TTC549 (cell line): ENCODE data around the gene CBX2.

ENCODE experiments used
- FAIRE-seq: peaks from 2 replicates; lab custom pipeline; 2012; peaks lifted over from hg19 to GRCh38; lab: Jason Lieb, UNC

CBX2 gene

DNA sequence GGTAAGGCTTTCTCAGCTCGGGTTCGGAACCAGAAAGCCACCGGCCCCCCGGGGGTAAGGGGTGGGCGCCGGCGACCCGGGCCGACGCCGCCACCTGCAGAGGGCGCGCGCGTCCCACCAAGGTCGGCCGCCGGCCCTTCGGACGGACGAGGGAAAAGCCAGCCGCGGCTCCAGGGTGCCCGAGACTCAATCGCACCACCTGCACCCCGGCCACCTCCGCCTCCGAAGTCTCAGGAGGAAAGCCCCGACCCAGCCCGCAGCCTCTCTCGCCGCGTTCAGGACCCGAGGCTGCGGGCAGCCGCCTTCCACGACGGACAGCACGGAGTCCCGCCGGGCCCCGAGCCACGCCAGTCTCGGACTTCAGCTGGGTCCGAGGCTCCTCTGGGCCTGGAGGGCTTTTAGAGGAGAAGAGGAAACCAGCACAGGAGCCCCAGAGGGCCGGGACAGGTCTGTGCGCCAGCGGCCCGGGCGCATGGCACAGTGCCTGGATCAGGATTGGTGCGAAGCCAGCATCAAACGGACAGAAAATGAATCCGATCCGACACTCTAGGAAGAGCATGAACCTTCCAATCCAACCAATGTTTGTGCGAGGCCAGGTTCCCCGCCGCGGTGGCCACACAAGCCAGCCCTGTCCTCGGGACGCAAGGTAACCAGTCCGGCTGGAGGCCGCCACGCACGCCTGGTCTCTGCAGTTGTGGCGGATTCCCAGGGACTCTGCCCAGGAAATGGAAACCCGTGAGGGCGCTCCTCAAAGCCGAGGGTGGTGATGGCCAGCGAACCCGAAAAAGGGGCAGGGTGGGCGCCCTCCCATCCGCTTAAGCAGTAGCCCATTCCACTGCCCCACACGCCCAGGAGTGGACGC, 12.2 kb downstream of the CBX2 start:
- FAIRE-seq = no peak

DNA sequence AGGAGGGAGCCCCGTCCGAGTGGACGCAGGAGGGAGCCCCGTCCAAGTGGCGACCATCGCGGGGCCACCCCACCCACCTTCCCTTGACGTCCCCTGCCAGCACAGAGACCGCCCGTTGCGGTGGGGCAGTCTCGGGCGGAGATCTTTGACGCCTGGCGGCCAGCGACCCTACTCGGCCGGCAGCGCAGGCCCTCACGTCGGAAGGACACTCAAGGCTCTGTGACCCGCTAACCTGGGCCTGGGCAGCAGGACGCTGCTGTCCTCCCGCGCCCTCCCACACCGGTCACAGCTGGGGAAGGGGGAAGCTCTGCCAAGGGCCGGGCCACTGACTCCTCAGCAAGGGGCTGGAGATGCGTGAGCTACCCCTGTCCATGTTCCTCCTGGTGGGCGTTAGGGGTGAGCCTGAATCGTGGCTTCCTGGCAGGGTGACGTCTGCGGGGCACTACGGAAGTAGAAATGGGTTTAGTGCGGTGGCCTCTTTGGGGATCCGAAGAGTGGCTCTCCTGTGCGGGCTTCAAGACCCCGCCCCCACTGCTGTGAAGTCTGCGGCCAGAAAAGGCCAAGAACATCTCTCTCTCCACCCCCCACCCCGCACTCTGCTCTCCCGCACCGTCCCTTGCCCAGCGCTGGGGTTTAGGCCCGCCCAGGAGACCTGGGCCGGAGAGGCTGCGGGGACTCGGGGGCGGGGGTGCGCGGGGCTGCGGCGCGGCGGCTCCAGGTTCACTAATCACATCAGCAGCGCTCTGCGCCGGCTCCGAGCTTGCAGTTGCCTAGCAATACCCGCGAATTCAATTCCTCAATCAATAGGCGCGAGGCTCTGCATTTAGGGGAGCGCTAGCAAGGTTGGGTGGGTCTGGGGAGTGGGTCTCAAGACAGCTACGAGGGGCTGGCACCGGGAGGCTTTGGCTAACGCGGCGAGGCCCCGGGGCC, 13.1 kb downstream of the CBX2 start:
- no peak for FAIRE-seq

GRCh38 chr17:79791735-79792161, 13.8 kb downstream of the CBX2 start:
- no peak for FAIRE-seq

- FAIRE-seq = no peak
These were observed 14.5 kb downstream of the CBX2 start for GRCh38 chr17:79792341-79792871.

DNA sequence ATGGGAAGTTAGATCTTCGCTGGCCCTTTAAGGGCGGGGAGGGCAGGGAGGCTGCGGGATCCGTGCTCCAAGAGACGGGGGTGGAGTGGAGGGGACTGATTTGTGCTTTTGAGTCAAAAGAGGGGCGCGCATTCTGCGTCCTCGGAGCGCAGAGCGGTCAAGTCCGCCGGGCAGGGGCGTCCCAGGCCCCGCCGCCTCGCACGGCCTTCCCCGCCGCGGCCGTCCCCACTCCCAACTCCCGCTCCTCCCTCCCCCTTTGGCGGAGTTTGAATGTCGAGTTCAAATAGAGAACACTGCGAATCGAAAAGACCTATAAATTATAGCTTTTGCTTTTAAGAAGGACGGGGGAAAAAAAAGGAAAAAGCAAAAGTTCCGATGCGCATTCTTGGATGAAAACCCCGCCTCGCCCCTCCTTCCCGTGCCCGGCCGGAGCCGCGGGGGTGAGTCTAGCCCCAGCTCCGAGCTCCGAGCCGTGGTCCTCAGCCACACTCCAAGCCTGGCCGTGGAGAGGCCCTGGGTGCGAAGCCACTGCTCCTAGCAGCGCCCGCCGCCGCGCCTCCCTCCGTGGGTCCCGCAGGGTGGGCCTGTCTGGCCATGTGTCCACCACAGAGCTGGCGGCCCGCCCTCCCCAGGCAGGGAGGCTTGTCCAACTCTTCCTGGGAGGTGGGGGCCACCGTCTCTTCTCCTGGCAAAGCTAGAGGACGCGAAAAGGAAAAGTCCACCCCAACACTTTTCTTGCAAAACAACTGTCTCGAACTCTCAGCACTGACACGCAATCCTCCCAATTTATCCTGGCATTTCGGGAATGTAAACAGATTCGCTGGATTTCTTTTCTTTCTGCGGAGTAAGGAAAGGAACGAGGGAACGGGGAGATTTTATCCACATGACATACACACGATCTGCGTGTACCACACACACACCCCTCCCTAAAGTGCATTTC, 15.3 kb downstream of the CBX2 start:
- no peak for FAIRE-seq

DNA sequence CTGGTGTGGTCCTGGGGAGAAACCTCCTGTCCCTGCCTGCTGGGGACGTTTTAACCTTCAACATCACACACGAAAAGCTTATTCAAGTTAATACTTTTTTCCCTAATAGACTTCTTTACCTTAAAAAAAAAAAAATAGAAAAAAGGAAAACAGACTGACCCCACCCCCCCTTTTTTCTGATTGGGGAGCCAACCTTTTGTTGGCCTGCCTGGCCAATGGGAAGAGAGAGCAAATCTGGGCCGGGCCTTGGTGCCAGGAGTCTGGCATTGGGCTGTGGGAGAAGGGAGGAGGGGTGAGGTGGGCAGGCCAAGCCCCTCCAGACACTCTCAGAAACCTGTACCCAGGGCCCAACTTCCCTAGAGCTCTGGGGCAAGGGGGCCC, 16.0 kb downstream of the CBX2 start:
- peak; percentile 88 for FAIRE-seq

DNA sequence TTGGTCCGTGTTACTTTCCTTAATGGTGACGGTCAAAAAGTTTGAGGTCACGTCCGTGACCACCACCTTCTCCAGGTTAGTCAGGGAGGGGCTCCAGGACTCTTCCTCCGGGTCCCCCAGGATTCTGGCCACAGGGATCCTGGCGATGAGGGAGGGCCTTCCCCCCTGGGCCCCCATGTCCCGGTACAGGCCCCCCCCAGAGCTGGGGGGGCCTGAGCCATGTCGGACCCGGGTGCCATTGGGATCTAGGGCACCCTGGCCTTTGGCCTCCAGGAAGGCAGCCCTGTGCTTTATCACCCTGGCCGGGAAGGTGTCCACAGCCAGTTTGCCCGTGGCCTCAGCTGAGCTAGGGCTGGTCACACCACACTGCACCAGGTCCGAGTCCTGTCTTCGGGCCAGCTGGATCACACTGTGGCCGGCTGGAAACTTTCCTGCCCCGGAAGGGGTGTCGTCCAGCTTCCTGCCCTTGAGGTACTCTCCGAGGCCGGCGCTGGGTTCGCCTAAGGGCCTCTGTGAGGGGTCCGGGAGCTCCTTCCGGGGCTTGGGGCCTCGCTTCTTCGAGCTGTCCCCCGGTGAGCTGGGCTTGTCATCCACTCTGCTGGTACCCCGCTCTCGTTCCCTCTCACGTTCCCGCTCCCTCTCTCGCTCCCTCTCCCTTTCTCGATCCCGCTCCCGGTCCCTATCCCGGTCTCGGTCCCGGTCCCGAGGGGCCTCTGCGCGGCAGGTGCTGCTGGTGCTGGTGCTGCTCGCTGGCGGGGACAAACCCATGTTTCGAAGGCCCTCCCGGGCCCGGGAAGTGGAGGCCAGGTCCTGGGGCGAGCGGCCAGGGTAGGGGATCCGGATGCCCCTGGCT, 16.9 kb downstream of the CBX2 start:
- no peak for FAIRE-seq

- no peak for FAIRE-seq
These were observed 18.0 kb downstream of the CBX2 start for GRCh38 chr17:79795795-79796443.

GRCh38 chr17:79796444-79796762, 18.5 kb downstream of the CBX2 start:
- no peak for FAIRE-seq

DNA sequence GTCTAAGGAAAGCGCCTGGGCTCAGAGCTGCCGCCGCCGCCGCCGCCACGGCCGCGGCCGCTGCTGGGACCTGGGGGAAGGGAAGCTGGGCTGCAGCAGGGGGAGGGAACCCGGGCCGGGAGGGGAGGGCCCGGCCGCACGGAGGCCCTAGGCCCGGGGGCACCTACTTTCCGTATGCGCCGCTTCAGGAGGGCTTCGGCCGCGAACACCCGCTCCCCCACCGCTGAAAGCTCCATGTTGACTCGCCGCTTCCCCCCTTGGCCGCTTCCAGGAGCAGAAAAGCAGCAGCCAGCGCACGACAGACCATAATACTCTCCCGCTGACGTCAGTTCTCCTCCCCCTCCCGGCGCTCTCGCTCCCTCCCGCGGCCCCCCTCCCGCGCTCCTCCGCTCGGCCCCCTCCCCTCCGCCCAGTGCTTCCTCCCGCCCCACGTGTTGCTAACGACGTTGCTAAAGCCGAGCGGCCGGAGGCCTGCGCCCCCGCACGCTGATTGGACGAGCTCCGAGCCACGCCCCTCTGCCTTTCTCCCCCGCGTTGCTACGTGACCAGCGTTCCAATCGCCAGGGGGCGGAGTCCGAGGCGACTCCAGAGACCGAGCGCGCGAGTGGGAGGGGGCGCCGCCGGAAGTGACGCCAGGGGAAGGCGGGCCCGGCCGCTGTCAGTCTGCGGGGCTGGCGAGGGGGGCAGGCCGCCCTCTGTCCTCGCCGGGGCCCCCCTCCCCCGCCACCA, 19.0 kb downstream of the CBX2 start, which contains the start of gene CBX8:
Gene CBX8 (minus strand): TSS at position 315 of the 729 bp plus-strand sequence. CDS start 79 bp downstream, at position 236.
- peak; percentile 81 for FAIRE-seq

GRCh38 chr17:79797492-79798298, 19.7 kb downstream of the CBX2 start:
- no peak for FAIRE-seq

- FAIRE-seq = no peak
These were observed 20.6 kb downstream of the CBX2 start for GRCh38 chr17:79798299-79799173.

- FAIRE-seq = no peak
These were observed 21.2 kb downstream of the CBX2 start for GRCh38 chr17:79799174-79799537.

DNA sequence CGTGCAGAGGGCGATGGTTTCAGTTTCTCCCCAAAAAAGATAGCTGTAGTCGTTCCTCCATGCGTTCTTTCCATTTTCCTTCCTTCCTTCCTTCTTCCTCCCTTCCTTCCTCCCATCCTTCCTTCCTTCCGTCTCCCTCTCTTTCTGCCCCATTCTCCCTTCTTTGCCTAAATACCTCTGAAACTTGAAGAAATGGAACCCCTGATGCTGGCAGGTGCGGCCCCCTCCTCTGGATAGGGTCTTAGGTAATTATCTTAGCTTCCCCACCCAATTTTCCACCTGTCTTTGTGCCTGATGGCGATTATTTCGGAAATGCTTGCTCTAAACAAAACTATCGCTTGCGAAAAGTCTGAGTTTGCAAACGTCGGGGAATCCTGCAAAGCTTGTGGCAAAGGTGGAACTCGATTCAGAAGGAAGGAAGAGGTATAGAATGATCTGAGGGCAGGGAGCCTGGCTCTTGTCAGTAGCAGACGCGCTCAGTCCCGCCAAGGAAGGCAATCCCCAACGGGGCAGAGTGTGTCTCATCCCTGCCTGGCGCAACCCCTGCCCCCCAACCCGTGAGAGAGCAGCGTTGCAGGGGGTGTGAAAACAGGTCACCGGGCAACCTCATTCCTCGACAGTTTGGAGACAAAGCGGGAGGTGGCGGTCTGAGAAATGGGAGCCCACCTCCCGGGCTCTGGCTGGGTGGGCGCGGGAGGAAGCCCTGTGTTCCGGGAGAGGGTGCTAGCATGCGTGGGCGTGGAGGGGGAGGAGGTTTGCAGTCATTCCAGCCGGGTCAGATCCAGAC, 21.8 kb downstream of the CBX2 start:
- no peak for FAIRE-seq

GRCh38 chr17:79800325-79801155, 22.6 kb downstream of the CBX2 start:
- FAIRE-seq = no peak
